HG02798 (cell line): Measurements from ENCODE around the gene ADD1.
"Not testable (repeated sequence)": the region's sequence is repeated elsewhere in the genome, so short reads cannot be mapped to it uniquely, and the experiment has no call there.

ENCODE experiments used
- ATAC-seq: cut with Tn5 transposase; IDR thresholded peaks from one replicate; pipeline ENCODE4 v1.9.1; 2021; ENCODE audit warnings: mild to moderate bottlenecking; ENCODE audit not compliant: unreplicated experiment, poor library complexity

ADD1 gene

DNA sequence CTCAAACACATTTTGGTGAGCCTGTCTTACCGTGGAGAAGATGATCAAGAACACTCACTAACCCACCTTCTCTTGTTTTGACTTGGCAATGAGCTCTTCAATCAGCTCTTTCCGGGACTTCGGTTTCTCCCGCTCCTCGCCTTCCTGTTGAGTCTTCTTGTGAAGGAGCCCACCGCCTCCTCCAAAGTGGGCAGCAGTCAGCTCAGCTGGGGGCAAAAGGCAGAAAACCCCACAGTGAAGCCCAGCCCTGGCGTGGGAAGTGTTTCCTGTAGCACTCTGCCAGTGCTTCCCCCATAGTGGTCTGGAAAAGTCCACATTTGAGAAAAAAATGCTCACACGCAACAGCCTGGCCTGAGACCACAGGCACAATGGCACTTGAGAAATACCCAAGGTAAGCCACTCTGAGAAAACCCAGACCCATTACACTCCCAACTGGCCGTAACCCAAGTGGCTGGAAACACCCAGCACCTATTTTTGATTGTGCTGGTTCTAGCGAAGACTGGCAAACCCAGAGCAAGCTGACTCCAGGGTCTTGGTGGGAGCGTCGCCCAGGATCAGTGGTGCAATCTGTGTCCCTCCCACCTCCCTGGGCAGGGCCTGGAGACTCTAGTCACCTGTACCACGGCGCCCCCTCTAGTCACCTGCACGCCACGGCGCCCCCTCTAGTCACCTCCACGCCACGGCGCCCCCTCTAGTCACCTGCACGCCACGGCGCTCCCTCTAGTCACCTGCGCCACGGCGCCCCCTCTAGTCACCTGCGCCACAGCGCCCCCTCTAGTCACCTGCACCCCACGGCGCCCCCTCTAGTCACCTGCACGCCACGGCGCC, 110.9 kb downstream of the ADD1 start:
- peak; percentile 58 for ATAC-seq

DNA sequence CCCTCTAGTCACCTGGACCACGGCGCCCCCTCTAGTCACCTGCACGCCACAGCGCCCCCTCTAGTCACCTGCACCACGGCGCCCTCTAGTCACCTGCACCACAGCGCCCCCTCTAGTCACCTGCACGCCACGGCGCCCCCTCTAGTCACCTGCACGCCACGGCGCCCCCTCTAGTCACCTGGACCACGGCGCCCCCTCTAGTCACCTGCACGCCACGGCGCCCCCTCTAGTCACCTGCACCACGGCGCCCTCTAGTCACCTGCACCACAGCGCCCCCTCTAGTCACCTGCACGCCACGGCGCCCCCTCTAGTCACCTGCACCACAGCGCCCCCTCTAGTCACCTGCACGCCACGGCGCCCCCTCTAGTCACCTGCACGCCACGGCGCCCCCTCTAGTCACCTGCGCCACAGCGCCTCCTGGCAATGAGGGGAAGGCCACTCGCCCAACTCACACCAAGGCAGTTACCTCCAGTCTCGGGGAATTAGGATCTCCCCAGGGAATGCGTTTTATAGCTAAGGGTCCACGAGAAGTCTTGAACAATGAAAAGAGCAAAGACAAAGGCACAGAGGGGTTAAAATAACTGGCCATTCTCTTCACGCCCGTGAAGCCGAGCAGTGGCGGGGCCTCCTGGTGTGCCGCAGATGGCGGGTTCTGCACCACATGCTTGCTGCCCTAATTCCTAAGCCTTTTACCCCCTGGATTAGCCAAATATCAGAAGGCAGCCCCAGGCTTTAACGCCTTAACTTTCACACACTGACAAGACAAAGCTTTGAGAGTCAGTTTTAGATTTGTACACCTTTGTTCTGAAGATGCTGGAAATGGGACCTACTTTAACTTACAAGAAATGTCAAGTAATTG, 111.8 kb downstream of the ADD1 start:
- not testable (repeated sequence) for ATAC-seq

- ATAC-seq = no peak
Measured at GRCh38 chr4:2958446-2958845, 114.8 kb downstream of the ADD1 start.

- not testable (repeated sequence) for ATAC-seq
Measured at GRCh38 chr4:2960450-2960849, 116.8 kb downstream of the ADD1 start.

- ATAC-seq = no peak
Measured at GRCh38 chr4:2961421-2961810, 117.8 kb downstream of the ADD1 start.

- ATAC-seq = no peak
Measured at GRCh38 chr4:2961811-2962441, 118.3 kb downstream of the ADD1 start.

GRCh38 chr4:2962614-2963174, 119.0 kb downstream of the ADD1 start:
- peak; percentile 26 for ATAC-seq

DNA sequence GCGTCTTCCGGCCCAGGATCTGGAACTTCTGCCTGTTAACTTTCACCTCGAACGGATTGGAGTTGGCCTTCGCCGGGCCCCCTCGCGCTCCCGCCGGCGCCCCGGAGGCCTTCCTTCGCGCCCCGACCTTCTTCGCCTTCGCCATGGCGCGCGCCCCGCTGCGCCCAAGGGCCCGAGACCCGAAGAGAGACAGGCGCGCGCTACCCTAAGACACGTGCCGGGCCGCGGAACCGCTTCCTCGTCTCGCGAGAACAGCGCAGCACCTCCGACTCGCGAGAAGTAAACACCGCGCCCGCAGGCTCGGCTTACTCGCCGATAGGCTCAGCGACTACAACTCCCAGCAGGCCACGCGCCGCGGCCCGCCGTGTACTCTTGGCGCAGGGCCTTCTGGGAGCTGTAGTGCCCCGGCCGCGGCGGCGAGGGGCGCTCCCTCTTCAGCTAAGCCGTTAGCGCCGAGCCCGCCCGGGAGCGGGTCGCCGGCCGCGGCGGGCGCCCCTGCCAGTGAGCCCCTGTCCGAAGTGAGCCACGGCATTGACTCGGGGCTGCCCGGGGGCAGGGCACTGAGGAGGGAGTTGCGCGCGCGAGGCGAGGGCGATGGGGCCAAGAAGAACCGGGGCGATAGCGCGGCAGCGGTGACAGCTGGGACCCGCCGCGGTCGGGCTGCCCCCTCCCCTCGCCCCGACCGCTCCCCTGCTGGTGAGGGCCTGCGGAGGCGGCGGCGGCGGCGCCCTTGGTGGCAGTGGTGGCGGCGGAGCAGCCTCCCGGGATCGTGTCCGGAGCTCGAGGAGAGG, 119.7 kb downstream of the ADD1 start, which contains the start of the genes GRK4 and NOP14:
TSS of gene GRK4 (plus strand) at position 397 of the 791 bp plus-strand sequence. CDS start 500 bp downstream, outside the sequence.
TSS of gene NOP14 (minus strand) at position 232 of the 791 bp plus-strand sequence. CDS start at position 145, 87 bp downstream.
- ATAC-seq = peak; percentile 94

- no peak for ATAC-seq
Measured at GRCh38 chr4:2963966-2964471, 120.4 kb downstream of the ADD1 start.

GRCh38 chr4:2964706-2965258, 121.1 kb downstream of the ADD1 start:
- no peak for ATAC-seq

- no peak for ATAC-seq
Measured at GRCh38 chr4:2965262-2965661, 121.6 kb downstream of the ADD1 start.

GRCh38 chr4:2968381-2968780, 124.7 kb downstream of the ADD1 start:
- no peak for ATAC-seq

DNA sequence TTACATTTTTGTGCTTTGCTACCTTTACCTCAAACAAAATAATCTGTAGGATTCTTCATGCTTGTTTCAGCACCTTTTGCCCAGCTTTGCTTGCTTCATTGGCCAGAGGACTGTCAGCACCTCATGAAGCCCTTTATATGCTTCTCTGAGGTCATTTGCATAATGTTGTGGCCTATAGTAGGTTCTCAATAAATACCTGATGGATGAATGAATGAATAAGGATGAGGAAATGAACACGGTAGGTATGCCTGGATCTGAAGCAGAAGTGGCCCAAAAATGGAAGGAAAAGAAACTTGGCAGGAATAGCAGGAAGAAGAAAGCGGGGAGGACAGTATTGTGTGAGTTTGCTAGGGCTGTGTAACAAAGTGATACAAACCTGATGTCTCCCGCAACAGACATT, 127.6 kb downstream of the ADD1 start:
- ATAC-seq = no peak

DNA sequence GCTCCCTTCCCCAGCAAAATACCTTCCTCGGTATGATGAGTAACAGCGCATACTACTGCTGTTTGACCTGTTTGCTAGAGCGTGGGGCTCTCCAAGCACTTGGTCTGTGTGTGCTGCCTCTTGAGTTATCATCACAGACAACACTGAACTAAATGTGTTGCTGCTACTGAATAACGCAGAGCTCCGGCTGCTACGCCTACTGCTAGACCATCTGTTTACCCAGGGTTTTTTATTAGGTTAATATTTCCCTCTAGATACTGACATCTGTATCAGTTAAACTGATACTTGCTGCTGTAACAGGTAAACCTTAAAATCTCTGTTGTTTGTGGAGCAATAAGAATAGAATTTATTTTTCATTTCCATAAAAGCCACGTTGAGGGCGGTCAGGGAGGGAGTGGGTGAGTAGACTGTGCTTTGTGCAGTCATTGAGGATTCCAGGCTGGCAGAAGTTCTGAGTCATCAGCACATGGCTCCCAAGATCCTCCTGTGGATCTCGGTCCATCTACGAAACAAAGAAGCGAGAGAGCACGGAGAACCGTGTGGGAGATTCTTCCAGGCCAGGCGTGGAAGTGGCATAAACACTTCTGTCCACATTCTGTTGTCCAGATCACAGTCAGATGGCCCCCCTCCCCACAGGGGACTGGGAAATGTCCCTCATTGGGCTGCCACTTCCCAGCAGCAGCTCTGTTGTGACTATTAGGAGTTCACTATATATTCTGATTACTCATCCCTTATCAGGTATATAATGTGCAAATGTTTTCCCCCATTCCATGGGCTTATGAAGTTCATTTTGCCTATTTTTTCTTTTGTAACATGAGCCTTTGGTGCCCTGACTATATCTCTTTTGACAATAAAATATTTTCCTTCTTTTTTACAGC, 133.8 kb downstream of the ADD1 start:
- no peak for ATAC-seq
